SK-N-SH treated with all-trans-retinoic acid at 6 μM for 48 hours (cell line): ENCODE results near the gene WNT7A.

Experiments used
- ATAC-seq: fragments of 200-7000 bp; cut with Tn5 transposase; 3 replicates; pipeline ENCODE4 v1.9.1; 2020; ENCODE audit warnings: mild to moderate bottlenecking, moderate library complexity
- ARNTL ChIP-seq: fragments of 450-650 bp; formaldehyde crosslinking; IDR thresholded peaks from 2 replicates; pipeline ENCODE4 v1.5.0; 2020; ENCODE audit warnings: low read depth, mild to moderate bottlenecking, moderate library complexity, borderline replicate concordance
- BACH2 ChIP-seq: fragments of 250-450 bp; sonication (Bioruptor Pico); IDR thresholded peaks from 2 replicates; pipeline ENCODE4 v1.9.0; 2021; ENCODE audit warnings: mild to moderate bottlenecking, borderline replicate concordance
- CREB5 ChIP-seq: fragments of 250-450 bp; sonication (Bioruptor Pico); IDR thresholded peaks from 2 replicates; pipeline ENCODE4 v1.5.1; 2020; ENCODE audit warnings: low read depth, mild to moderate bottlenecking, moderate library complexity
- CSDC2 ChIP-seq: fragments of 250-450 bp; sonication (Bioruptor Pico); IDR thresholded peaks from 2 replicates; pipeline ENCODE4 v1.5.0; 2020; ENCODE audit warnings: mild to moderate bottlenecking, moderate library complexity
- ESRRG ChIP-seq: fragments of 250-450 bp; sonication (Bioruptor Pico); IDR thresholded peaks from 2 replicates; pipeline ENCODE4 v1.6.1; 2021; ENCODE audit warnings: mild to moderate bottlenecking
- GLIS3 ChIP-seq: fragments of 250-450 bp; sonication (Bioruptor Pico); IDR thresholded peaks from 2 replicates; pipeline ENCODE4 v1.5.0; 2020; ENCODE audit warnings: mild to moderate bottlenecking, moderate library complexity
- OSR1 ChIP-seq: fragments of 250-450 bp; sonication (Bioruptor Pico); IDR thresholded peaks from 2 replicates; pipeline ENCODE4 v1.8.0; 2022; ENCODE audit warnings: moderate library complexity, mild to moderate bottlenecking, inconsistent platforms
- PATZ1 ChIP-seq: fragments of 250-450 bp; sonication (Bioruptor Pico); IDR thresholded peaks from 2 replicates; pipeline ENCODE4 v1.8.0; 2020; ENCODE audit warnings: mild to moderate bottlenecking, moderate library complexity, borderline replicate concordance
- POU6F1 ChIP-seq: fragments of 250-450 bp; sonication (Bioruptor Pico); IDR thresholded peaks from 2 replicates; pipeline ENCODE4 v1.8.0; 2021; ENCODE audit warnings: low read depth, mild to moderate bottlenecking, moderate library complexity, borderline replicate concordance
- PPARA ChIP-seq: fragments of 250-450 bp; sonication (Bioruptor Pico); IDR thresholded peaks from 2 replicates; pipeline ENCODE4 v1.5.0; 2020; ENCODE audit warnings: mild to moderate bottlenecking, borderline replicate concordance
- RARB ChIP-seq: fragments of 250-450 bp; sonication (Bioruptor Pico); IDR thresholded peaks from 2 replicates; pipeline ENCODE4 v1.8.0; 2021; ENCODE audit warnings: mild to moderate bottlenecking, moderate library complexity
- SNAI2 ChIP-seq: fragments of 250-450 bp; sonication (Bioruptor Pico); IDR thresholded peaks from 2 replicates; pipeline ENCODE4 v1.5.0; 2020; ENCODE audit warnings: mild to moderate bottlenecking, moderate library complexity
- TCF4 ChIP-seq: fragments of 250-450 bp; sonication (Bioruptor Pico); IDR thresholded peaks from 2 replicates; pipeline ENCODE4 v1.8.0; 2021; ENCODE audit warnings: mild to moderate bottlenecking, moderate library complexity, borderline replicate concordance
- TSHZ2 ChIP-seq: fragments of 250-450 bp; sonication (Bioruptor Pico); IDR thresholded peaks from 2 replicates; pipeline ENCODE4 v1.5.0; 2020; ENCODE audit warnings: mild to moderate bottlenecking, moderate library complexity
- ZFP3 ChIP-seq: fragments of 250-450 bp; sonication (Bioruptor Pico); IDR thresholded peaks from 2 replicates; pipeline ENCODE4 v1.5.0; 2020; ENCODE audit warnings: mild to moderate bottlenecking, moderate library complexity
- ZFP30 ChIP-seq: fragments of 450-650 bp; formaldehyde crosslinking; IDR thresholded peaks from 2 replicates; pipeline ENCODE4 v1.5.0; 2022; ENCODE audit warnings: mild to moderate bottlenecking, moderate library complexity
- ZNF565 ChIP-seq: fragments of 450-650 bp; formaldehyde crosslinking; conservative IDR thresholded peaks from 2 replicates; pipeline ENCODE4 v1.5.0; 2020; ENCODE audit warnings: low read depth, mild to moderate bottlenecking, moderate library complexity
- ZNF70 ChIP-seq: fragments of 450-650 bp; formaldehyde crosslinking; IDR thresholded peaks from 2 replicates; pipeline ENCODE4 v1.5.0; 2020; ENCODE audit warnings: mild to moderate bottlenecking, moderate library complexity

WNT7A gene

GRCh38 chr3:13837751-13838150, 42.1 kb downstream of the WNT7A start:
- ATAC-seq: no peak
- TF ChIP-seq ZNF70 (no peak), PATZ1 (CRISPR knock-in tag) (no peak), TCF4 (no peak), ZFP30 (CRISPR knock-in tag) (no peak), ARNTL (no peak), SNAI2 (CRISPR knock-in tag) (no peak), ZFP3 (CRISPR knock-in tag) (no peak), TSHZ2 (CRISPR knock-in tag) (no peak), CSDC2 (CRISPR knock-in tag) (no peak), RARB (CRISPR knock-in tag) (no peak), BACH2 (CRISPR knock-in tag) (no peak)

- ATAC-seq: no peak
- TF ChIP-seq SNAI2 (CRISPR knock-in tag): no peak
- TF ChIP-seq ZFP30 (CRISPR knock-in tag): no peak
- TF ChIP-seq GLIS3 (CRISPR knock-in tag): no peak
- TF ChIP-seq CREB5: no peak
- TF ChIP-seq TSHZ2 (CRISPR knock-in tag): no peak
- no peak for TF ChIP-seq PPARA
- no peak for TF ChIP-seq POU6F1
Measured at GRCh38 chr3:13836658-13837587, 42.9 kb downstream of the WNT7A start.

GRCh38 chr3:13835246-13835645, 44.6 kb downstream of the WNT7A start:
- no peak for TF ChIP-seq ZFP3 (CRISPR knock-in tag)
- no peak for ATAC-seq

GRCh38 chr3:13834258-13835035, 45.4 kb downstream of the WNT7A start:
- TF ChIP-seq ZNF565 (CRISPR knock-in tag): no peak
- no peak for TF ChIP-seq POU6F1
- no peak for TF ChIP-seq OSR1 (CRISPR knock-in tag)
- TF ChIP-seq ZFP3 (CRISPR knock-in tag): no peak
- no peak for TF ChIP-seq TSHZ2 (CRISPR knock-in tag)
- TF ChIP-seq ESRRG (CRISPR knock-in tag): no peak
- ATAC-seq: no peak
